ENCODE data around the gene ASTN2. TPM values are rescaled to one million over a fixed set of nuclear protein-coding genes. Genes with fewer than 3 reads are reported as not detected.
A peak's percentile ranks its signal among the peaks of the same experiment; 100 is the strongest.

The ASTN2 gene
- polyA plus RNA-seq, 2 of the 4 experiments (the other 2 are of a cell fraction): 5.8 to 11.6 TPM

DNA sequence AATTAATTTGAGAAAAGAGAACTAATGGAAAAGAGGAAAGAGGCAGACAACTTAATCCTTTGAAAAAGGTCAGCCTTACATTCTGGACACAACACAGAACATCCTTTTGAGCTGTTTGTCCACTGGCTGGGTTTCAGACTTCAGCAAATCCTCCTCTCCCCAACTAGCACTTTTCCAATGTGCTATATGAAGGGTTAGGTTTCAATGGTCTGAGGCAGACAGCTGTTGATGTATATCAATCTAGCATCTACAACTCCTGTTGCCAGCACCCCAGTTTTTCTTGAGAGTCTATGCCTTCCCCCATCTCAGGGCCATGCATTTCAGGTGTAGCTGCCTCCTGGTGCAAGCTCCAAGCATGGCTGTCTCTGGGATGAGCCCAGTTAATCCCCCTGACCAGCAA lies 553.5 kb downstream of the ASTN2 start:
- CTCF ChIA-PET: interaction anchor here (0.6 to 9.7 kb wide), 22 partner anchors 9 to 1276 kb away, joined by 3 to 193 read pairs (median 6); no protein-coding TSS in a partner anchor
- FAIRE-seq (no peak), DNase-seq (ENCODE audit: low read depth in 1 of 2, low spot score in 1 of 2) (no peak), ATAC-seq (no peak)
- H3K4me1 ChIP-seq: no peaks in the 10 kb centered on the region
- no peak overlapping the region for H3K4me2 ChIP-seq
- no peak for TF ChIP-seq ZC3H11A (IDR thresholded peaks at IDR 0.05)
- H3K9me3 ChIP-seq: no peaks in the 10 kb centered on the region
- no peak overlapping the region for H3K27ac ChIP-seq
- H3K4me3 ChIP-seq: no peak overlapping the region
- POLR2A ChIA-PET: no interaction called here

DNA sequence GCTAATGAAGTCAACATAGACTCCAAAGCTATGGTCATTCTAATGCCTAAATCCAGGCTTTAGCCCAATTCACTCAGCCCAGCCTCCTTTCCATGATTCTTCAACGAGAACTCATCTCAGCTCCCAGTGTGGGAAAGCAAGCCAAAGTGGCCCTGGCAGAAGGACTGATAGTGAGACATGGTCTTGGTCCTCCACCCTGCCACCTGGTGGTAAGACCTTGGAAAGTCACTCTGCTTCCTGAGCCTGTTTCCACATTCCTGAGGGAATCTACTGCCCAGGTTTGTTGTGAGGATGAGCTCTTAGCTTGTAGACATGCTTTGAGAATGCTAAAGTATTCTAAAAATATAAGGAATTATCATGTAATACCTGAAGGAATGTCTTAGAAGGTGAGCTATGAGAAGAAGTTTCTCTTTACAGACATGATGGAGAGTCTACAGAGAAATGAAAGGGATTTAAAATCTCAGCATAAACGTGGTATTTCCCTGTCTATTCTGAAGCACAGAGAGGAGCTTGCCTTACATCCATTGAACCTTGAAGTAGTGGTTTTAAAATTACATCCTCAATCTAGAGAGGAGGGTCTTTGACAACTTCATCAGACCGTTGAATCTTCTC lies 554.2 kb downstream of the ASTN2 start:
- DNase-seq (ENCODE audit: low read depth in 1 of 2, low spot score in 1 of 2): peak; percentile 62 to 76
- CTCF ChIA-PET: interaction anchor here (0.6 to 9.7 kb wide), 40 partner anchors 9 to 1275 kb away, joined by 3 to 193 read pairs (median 4); no protein-coding TSS in a partner anchor
- TF ChIP-seq, protein P1, sequence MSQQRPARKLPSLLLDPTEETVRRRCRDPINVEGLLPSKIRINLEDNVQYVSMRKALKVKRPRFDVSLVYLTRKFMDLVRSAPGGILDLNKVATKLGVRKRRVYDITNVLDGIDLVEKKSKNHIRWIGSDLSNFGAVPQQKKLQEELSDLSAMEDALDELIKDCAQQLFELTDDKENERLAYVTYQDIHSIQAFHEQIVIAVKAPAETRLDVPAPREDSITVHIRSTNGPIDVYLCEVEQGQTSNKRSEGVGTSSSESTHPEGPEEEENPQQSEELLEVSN (IDR thresholded peaks at IDR 0.05; ENCODE audit: borderline replicate concordance, low read depth): no peak
- no peak for TF ChIP-seq TFCP2L1 (CRISPR knock-in tag; IDR thresholded peaks at IDR 0.05)
- TF ChIP-seq, protein P2, sequence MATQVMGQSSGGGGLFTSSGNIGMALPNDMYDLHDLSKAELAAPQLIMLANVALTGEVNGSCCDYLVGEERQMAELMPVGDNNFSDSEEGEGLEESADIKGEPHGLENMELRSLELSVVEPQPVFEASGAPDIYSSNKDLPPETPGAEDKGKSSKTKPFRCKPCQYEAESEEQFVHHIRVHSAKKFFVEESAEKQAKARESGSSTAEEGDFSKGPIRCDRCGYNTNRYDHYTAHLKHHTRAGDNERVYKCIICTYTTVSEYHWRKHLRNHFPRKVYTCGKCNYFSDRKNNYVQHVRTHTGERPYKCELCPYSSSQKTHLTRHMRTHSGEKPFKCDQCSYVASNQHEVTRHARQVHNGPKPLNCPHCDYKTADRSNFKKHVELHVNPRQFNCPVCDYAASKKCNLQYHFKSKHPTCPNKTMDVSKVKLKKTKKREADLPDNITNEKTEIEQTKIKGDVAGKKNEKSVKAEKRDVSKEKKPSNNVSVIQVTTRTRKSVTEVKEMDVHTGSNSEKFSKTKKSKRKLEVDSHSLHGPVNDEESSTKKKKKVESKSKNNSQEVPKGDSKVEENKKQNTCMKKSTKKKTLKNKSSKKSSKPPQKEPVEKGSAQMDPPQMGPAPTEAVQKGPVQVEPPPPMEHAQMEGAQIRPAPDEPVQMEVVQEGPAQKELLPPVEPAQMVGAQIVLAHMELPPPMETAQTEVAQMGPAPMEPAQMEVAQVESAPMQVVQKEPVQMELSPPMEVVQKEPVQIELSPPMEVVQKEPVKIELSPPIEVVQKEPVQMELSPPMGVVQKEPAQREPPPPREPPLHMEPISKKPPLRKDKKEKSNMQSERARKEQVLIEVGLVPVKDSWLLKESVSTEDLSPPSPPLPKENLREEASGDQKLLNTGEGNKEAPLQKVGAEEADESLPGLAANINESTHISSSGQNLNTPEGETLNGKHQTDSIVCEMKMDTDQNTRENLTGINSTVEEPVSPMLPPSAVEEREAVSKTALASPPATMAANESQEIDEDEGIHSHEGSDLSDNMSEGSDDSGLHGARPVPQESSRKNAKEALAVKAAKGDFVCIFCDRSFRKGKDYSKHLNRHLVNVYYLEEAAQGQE (IDR thresholded peaks at IDR 0.05): no peak
- TF ChIP-seq, protein P3, sequence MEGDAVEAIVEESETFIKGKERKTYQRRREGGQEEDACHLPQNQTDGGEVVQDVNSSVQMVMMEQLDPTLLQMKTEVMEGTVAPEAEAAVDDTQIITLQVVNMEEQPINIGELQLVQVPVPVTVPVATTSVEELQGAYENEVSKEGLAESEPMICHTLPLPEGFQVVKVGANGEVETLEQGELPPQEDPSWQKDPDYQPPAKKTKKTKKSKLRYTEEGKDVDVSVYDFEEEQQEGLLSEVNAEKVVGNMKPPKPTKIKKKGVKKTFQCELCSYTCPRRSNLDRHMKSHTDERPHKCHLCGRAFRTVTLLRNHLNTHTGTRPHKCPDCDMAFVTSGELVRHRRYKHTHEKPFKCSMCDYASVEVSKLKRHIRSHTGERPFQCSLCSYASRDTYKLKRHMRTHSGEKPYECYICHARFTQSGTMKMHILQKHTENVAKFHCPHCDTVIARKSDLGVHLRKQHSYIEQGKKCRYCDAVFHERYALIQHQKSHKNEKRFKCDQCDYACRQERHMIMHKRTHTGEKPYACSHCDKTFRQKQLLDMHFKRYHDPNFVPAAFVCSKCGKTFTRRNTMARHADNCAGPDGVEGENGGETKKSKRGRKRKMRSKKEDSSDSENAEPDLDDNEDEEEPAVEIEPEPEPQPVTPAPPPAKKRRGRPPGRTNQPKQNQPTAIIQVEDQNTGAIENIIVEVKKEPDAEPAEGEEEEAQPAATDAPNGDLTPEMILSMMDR (IDR thresholded peaks at IDR 0.05): peak; percentile 67
- peak; percentile 72 for TF ChIP-seq SMC3 (IDR thresholded peaks at IDR 0.05)
- no peak for TF ChIP-seq RFX5 (IDR thresholded peaks at IDR 0.05)
- no peak for TF ChIP-seq ZFP36 (IDR thresholded peaks at IDR 0.05; ENCODE audit: borderline replicate concordance, partially characterized antibody)
- TF ChIP-seq ZC3H11A (IDR thresholded peaks at IDR 0.05): no peak
- TF ChIP-seq, protein P4, sequence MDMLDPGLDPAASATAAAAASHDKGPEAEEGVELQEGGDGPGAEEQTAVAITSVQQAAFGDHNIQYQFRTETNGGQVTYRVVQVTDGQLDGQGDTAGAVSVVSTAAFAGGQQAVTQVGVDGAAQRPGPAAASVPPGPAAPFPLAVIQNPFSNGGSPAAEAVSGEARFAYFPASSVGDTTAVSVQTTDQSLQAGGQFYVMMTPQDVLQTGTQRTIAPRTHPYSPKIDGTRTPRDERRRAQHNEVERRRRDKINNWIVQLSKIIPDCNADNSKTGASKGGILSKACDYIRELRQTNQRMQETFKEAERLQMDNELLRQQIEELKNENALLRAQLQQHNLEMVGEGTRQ (IDR thresholded peaks at IDR 0.05): no peak
- TF ChIP-seq CEBPB (IDR thresholded peaks at IDR 0.05): no peak
- peak; percentile 52 to 57 for TF ChIP-seq RAD21 (conservative IDR thresholded peaks at IDR 0.05 in 1 of 2, IDR thresholded peaks at IDR 0.05 in 1 of 2)
- no peak for TF ChIP-seq MYC (IDR thresholded peaks at IDR 0.05; ENCODE audit: borderline replicate concordance, low read length)
- no peak for TF ChIP-seq EHF (CRISPR knock-in tag; IDR thresholded peaks at IDR 0.05)
- TF ChIP-seq JUN (IDR thresholded peaks at IDR 0.05): no peak
- TF ChIP-seq EP300 (IDR thresholded peaks at IDR 0.05): no peak
- no peak for TF ChIP-seq FOSB (CRISPR knock-in tag; IDR thresholded peaks at IDR 0.05)
- TF ChIP-seq NFE2L2 (conservative IDR thresholded peaks at IDR 0.05; ENCODE audit: low read length): no peak
- no peak for TF ChIP-seq MAFK (IDR thresholded peaks at IDR 0.05; ENCODE audit: partially characterized antibody)
- no peak for TF ChIP-seq HEYL (CRISPR knock-in tag; IDR thresholded peaks at IDR 0.05)
- no peak for TF ChIP-seq RNF2 (IDR thresholded peaks at IDR 0.05; ENCODE audit: borderline replicate concordance, low read depth)
- no peak for TF ChIP-seq NPAS2 (CRISPR knock-in tag; IDR thresholded peaks at IDR 0.05; ENCODE audit: borderline replicate concordance)
- POLR2A ChIA-PET: no interaction called here
- H3K4me1 ChIP-seq: no peaks in the 10 kb centered on the region
- H3K9me3 ChIP-seq: no peaks in the 10 kb centered on the region
- peak; percentile 92 to 97 for ATAC-seq
- H3K4me3 ChIP-seq: no peak overlapping the region
- no peak overlapping the region for H3K27ac ChIP-seq
- H3K4me2 ChIP-seq: no peak overlapping the region
- 8% methylated on average over 3 of the region's 3 CpGs for WGBS (ENCODE audit: missing lambda C conversion rate)
- peak; percentile 68 for FAIRE-seq
